Measurements from ENCODE around the gene DTNB. TPM values are rescaled to one million over a fixed set of nuclear protein-coding genes. Genes with fewer than 3 reads are reported as not detected.

Gene DTNB
- total and polyA plus RNA-seq, 12 donors = 4.7 to 27.5 (median 9.4) TPM

DNA sequence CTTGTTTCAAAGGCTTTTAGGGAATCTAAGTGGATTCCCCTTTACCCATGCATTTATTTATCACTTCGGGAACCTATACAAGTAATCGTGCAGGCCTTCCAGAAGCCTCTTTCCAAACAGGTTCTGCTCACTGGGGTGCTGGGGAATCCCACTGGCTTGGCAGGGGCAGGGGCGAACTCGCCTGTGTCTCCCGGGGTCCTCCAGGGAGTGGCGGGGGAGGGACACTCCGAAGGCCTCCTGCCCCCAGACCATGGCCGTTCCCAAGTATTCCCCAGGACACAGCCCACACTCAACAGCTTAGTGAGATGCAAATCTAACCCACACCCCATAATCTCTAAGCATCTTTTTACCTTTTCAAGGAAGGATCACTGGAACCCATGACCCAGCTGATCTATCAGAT, 338.2 kb downstream of the DTNB start:
- TF ChIP-seq POLR2A (IDR thresholded peaks at IDR 0.05) = no peak
- TF ChIP-seq CTCF (IDR thresholded peaks at IDR 0.05) = no peak
- Histone ChIP-seq H3K4me3 (no peak overlapping the region), H3K4me1 (replicated peaks in 1 of 2) (peaks cover 28 to 87% of the 10 kb centered on the region in 2 donors), H3K27ac (peak overlapping the region in 2 of 5 donors; percentile 57 to 81), H3K27me3 (no peaks in the 10 kb centered on the region), H3K9me3 (replicated peaks in 1 of 3) (no peaks in the 10 kb centered on the region), H3K36me3 (replicated peaks in 1 of 2) (no peaks in the 10 kb centered on the region)
- 74 to 81% (median 75%) methylated on average over 7 to 8 of the region's 8 CpGs for WGBS, 4 donors
- intact Hi-C loops (cut with DNase I) = no loop called here
- DNase-seq = no peak

DNA sequence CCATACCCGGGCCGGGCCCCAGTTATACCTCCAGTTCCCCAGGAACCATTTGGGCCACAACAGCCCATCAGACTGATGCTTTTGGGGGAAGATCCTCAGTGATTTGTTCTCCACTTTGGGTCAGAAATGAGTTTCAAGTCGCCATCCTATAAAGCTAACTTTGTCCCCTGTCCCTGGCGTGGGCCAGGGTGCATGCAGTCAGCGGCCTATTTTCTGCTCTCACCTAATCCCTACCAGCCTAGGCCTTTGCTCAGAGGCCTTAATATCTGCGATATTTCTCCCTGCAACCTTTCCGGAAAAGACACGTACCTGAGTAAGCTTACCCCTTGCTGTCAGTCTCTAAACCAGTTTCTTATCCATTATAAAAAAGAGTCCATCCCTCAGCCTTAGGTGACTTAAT, 338.9 kb downstream of the DTNB start:
- intact Hi-C loops (cut with DNase I) = no loop called here
- peaks cover 22 to 85% of the 10 kb centered on the region in 2 donors for H3K4me1 ChIP-seq (replicated peaks in 1 of 2)

GRCh38 chr2:25333981-25334380, 339.4 kb downstream of the DTNB start:
- DNase-seq = no peak
- no peaks in the 10 kb centered on the region for H3K27me3 ChIP-seq
- 63 to 83% (median 72%) methylated on average over 4 of the region's 4 CpGs for WGBS, 4 donors
- H3K27ac ChIP-seq = no peak overlapping the region
- no peak overlapping the region for H3K4me3 ChIP-seq
- H3K4me1 ChIP-seq (replicated peaks in 1 of 2) = peaks cover 17 to 80% of the 10 kb centered on the region in 2 donors
- H3K36me3 ChIP-seq (replicated peaks in 1 of 2) = no peaks in the 10 kb centered on the region
- intact Hi-C loops (cut with DNase I) = no loop called here
- TF ChIP-seq POLR2A (IDR thresholded peaks at IDR 0.05) (no peak), CTCF (IDR thresholded peaks at IDR 0.05) (no peak)
- H3K9me3 ChIP-seq (replicated peaks in 1 of 3) = no peaks in the 10 kb centered on the region

More for the DNA sequence above, 338.9 kb downstream of the DTNB start:
- H3K27me3 ChIP-seq = no peaks in the 10 kb centered on the region
- no peak for TF ChIP-seq CTCF (IDR thresholded peaks at IDR 0.05)
- no peak for TF ChIP-seq POLR2A (IDR thresholded peaks at IDR 0.05)
- H3K4me3 ChIP-seq = no peak overlapping the region
- WGBS, 4 donors = 87 to 94% (median 88%) methylated on average over 8 of the region's 8 CpGs
- H3K27ac ChIP-seq = no peak overlapping the region
- H3K9me3 ChIP-seq (replicated peaks in 1 of 3) = no peaks in the 10 kb centered on the region
- H3K36me3 ChIP-seq (replicated peaks in 1 of 2) = no peaks in the 10 kb centered on the region
- no peak for DNase-seq

DNA sequence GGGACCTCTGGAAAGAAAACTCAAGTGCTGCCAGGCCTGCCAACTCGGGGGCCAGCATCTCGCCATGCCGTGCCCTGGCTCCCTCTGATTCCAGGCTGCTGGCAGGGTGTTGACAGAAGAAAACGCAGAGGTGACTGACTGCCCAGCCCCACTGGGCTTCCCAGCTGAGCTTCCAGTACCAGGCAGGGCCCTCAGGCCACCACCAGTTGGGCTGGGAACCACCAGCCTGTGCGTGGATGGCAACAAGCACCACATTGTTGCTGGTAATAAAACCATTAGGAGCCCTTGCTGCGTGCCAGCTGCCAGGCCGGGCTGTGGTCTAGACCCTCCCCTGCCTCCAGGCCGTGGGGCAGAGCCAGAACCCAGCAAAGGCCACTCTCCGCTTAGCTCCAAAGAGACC, 340.8 kb downstream of the DTNB start:
- intact Hi-C loops (cut with DNase I) = no loop called here
- H3K27ac ChIP-seq = peak overlapping the region in 2 of 5 donors; percentile 30 to 49

More for the DNA sequence above, 340.8 kb downstream of the DTNB start:
- no peak overlapping the region for H3K4me3 ChIP-seq
- peak in 1 of 7 donors; percentile 82 for DNase-seq
- H3K9me3 ChIP-seq (replicated peaks in 1 of 3) = no peaks in the 10 kb centered on the region
- H3K36me3 ChIP-seq (replicated peaks in 1 of 2) = no peaks in the 10 kb centered on the region
- no peak for TF ChIP-seq CTCF (IDR thresholded peaks at IDR 0.05)
- no peak for TF ChIP-seq POLR2A (IDR thresholded peaks at IDR 0.05)
- no peaks in the 10 kb centered on the region for H3K27me3 ChIP-seq
- WGBS, 4 donors = 66 to 90% (median 73%) methylated on average over 4 to 9 of the region's 9 CpGs
- peaks cover 17 to 71% of the 10 kb centered on the region in 2 donors for H3K4me1 ChIP-seq (replicated peaks in 1 of 2)
